GM12873 (cell line): Measurements from ENCODE around the gene NTRK2.

Source experiments
- CTCF ChIP-seq: IDR thresholded peaks from 2 replicates; pipeline ENCODE4 v1.5.1; 2012; ENCODE audit warnings: low read depth, mild to moderate bottlenecking, moderate library complexity, low read length, control low read depth; ENCODE audit not compliant: insufficient read depth; ENCODE audit errors: missing control alignments

Gene NTRK2

GRCh38 chr9:84926793-84927192 is 257.3 kb downstream of the NTRK2 start:
- no peak for TF ChIP-seq CTCF

GRCh38 chr9:84928419-84928818 is 258.9 kb downstream of the NTRK2 start:
- TF ChIP-seq CTCF: no peak

- no peak for TF ChIP-seq CTCF
Measured at GRCh38 chr9:84929068-84929467, 259.5 kb downstream of the NTRK2 start.

GRCh38 chr9:84932915-84933527 is 263.5 kb downstream of the NTRK2 start:
- no peak for TF ChIP-seq CTCF

- TF ChIP-seq CTCF: no peak
Measured at GRCh38 chr9:84935528-84936117, 266.1 kb downstream of the NTRK2 start.

GRCh38 chr9:84937180-84937579 is 267.7 kb downstream of the NTRK2 start:
- TF ChIP-seq CTCF: no peak

- TF ChIP-seq CTCF: no peak
Measured at GRCh38 chr9:84937581-84937980, 268.1 kb downstream of the NTRK2 start.
